Fibroblast of skin of scalp (primary cell): Measurements from ENCODE around the gene ST7L.
"Not testable (repeated sequence)": the region's sequence is repeated elsewhere in the genome, so short reads cannot be mapped to it uniquely, and the experiment has no call there.

Experiments
- DNase-seq: peaks from one replicate; pipeline ENCODE4 v3.0.0-alpha.2; 2013

Gene ST7L

DNA sequence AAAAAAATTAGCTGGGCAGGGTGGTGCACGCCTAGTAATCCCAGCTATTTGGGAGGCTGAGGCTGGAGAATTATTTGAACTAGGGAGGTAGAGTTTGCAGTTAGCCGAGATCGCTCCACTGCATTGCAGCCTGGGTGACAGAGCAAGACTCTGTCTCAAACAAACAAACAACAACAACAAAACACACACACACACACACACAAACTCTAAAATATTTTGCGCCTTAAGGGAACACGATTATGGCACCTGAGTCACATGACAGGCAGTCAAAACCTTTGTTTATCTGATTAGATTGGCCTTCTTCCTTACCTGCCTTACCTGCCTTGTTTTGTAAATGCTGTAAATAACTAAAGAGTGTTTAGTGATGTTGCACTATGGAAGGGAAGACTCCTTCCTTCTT lies 130.8 kb downstream of the ST7L start:
- DNase-seq = no peak

DNA sequence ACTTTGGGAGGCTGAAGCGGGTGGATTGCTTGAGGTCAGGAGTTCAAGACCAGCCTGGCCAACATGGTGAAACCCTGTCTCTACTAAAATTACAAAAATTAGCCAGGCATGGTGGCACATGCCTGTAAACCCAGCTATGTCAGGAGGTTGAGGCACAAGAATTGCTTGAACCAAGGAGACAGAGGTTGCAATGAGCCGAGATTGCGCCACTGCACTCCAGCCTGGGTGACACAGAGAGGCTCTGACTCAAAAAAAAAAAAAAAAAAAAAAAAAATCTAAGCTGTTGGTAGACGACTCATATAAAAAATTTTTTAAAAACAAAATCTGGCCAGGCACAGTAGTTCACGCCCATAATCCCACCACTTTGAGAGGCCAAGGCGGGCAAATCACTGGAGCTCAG lies 131.3 kb downstream of the ST7L start:
- not testable (repeated sequence) for DNase-seq

DNA sequence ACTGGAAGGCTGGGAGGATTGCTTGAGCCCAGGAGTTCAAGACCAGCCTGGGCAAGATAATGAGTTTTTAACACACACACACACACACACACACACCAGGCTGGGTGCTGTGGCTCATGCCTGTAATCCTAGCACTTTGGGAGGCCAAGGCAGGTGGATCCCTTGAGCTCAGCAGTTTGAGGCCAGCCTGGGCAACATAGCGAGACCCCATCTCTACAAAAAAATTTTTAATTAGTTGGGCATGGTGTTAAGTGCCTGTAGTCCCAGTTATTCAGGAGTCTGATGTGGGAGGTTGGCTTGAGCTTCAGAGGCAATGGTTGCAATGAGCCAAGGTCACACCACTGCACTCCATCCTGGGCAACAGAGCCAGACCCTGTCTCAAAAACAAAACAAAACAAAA lies 132.9 kb downstream of the ST7L start:
- DNase-seq = not testable (repeated sequence)

DNA sequence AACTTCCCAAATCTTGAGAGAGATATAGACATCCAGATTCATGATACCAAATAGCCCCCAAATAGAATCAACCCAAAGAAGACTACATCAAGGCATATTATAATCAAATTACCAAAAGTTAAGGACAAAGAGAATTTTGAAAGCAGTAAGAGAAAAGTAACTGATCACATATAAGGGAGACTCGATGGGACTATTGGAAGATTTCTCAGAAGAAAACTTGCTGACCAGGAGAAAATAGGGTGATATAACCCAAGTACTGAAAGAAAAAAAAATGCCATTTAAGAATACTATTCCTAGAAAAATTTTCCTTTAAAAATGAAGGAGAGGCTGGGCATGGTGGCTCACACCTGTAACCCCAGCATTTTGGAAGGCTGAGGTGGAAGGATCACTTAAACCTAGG lies 140.6 kb downstream of the ST7L start:
- no peak for DNase-seq

DNA sequence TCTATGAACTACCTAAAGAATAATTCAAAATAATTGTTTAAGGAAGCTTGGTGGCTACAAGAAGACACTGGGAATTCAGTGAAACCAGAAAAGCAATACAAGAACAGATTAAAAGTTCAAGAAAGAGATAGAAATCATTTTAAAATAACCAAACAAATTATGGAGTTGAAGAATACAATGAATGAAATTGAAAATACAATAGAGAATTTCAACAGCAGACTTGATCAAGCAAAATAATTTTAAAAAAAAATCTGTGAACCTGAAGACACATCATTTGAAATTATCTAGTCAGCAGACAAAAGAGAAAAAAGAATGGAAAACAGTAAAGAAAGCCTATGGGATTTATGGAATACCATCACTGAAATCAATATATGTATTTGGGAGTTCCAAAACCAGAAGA lies 141.4 kb downstream of the ST7L start:
- no peak for DNase-seq
